HepG2 (cell line): ENCODE data around the gene HIPK2. TPM values are rescaled to one million over a fixed set of nuclear protein-coding genes. Genes with fewer than 3 reads are reported as not detected.

ENCODE experiments used
- ATF3 ChIP-seq: sonication (generic); formaldehyde crosslinking; IDR thresholded peaks from 2 replicates; pipeline ENCODE4 v1.4.0; 2020; ENCODE audit warnings: missing genetic modification reagents
- CEBPZ ChIP-seq: IDR thresholded peaks from 2 replicates; pipeline ENCODE4 v1.6.1; 2012; ENCODE audit warnings: low read length, improper control_type of control experiment
- CHD2 ChIP-seq: IDR thresholded peaks from 2 replicates; pipeline ENCODE4 v1.6.1; 2011; ENCODE audit warnings: low read depth, low read length, improper control_type of control experiment
- DMAP1 ChIP-seq: IDR thresholded peaks from 2 replicates; pipeline ENCODE4 v1.6.1; 2016
- DNMT3B ChIP-seq: conservative IDR thresholded peaks from 2 replicates; pipeline ENCODE4 v1.6.1; 2016; ENCODE audit warnings: missing biosample characterization, control low read depth
- HNRNPH1 ChIP-seq: fragments of 200-400 bp; formaldehyde crosslinking; optimal IDR thresholded peaks from 2 replicates; pipeline ENCODE3; 2017; ENCODE audit warnings: mild to moderate bottlenecking, low read depth, low read length
- KLF9 ChIP-seq: IDR thresholded peaks from 2 replicates; pipeline ENCODE4 v1.6.1; 2016; ENCODE audit warnings: low read depth
- NCOA1 ChIP-seq: sonication (generic); formaldehyde crosslinking; IDR thresholded peaks from 2 replicates; pipeline ENCODE4 v1.9.0; 2021; ENCODE audit warnings: missing genetic modification reagents
- POLR2A ChIP-seq, 2 experiments: IDR thresholded peaks; 2 replicates each; pipeline ENCODE4 v1.6.1; 2011; ENCODE audit warnings: low read depth in 2 of 2, low read length in 2 of 2, mild to moderate bottlenecking in 1 of 2, moderate library complexity in 1 of 2; ENCODE audit not compliant: insufficient read depth in 1 of 2
- TBX2 ChIP-seq: sonication (generic); formaldehyde crosslinking; IDR thresholded peaks from 2 replicates; pipeline ENCODE4 v1.5.0; 2020; ENCODE audit warnings: missing genetic modification reagents, mild to moderate bottlenecking, borderline replicate concordance
- ZBTB1 ChIP-seq: sonication (generic); formaldehyde crosslinking; IDR thresholded peaks from 2 replicates; pipeline ENCODE4 v1.4.0; 2020; ENCODE audit warnings: missing genetic modification reagents, borderline replicate concordance
- ZMYM3 ChIP-seq: sonication (generic); formaldehyde crosslinking; IDR thresholded peaks from 2 replicates; pipeline ENCODE4 v1.5.1; 2020; ENCODE audit warnings: mild to moderate bottlenecking, missing genetic modification reagents
- ZNF143 ChIP-seq: sonication (generic); formaldehyde crosslinking; IDR thresholded peaks from 2 replicates; pipeline ENCODE4 v1.4.0; 2020; ENCODE audit warnings: missing genetic modification reagents
- ZNF276 ChIP-seq: sonication (generic); formaldehyde crosslinking; IDR thresholded peaks from 2 replicates; pipeline ENCODE4 v1.4.0; 2020; ENCODE audit warnings: mild to moderate bottlenecking, low read depth, missing genetic modification reagents
- ZNF44 ChIP-seq: sonication (generic); formaldehyde crosslinking; IDR thresholded peaks from 2 replicates; pipeline ENCODE4 v1.5.1; 2020; ENCODE audit warnings: mild to moderate bottlenecking, missing genetic modification reagents
- ZNF670 ChIP-seq: sonication (generic); formaldehyde crosslinking; IDR thresholded peaks from 2 replicates; pipeline ENCODE4 v1.8.0; 2022; ENCODE audit warnings: mild to moderate bottlenecking, missing genetic modification reagents, borderline replicate concordance
- ZSCAN25 ChIP-seq: sonication (generic); formaldehyde crosslinking; IDR thresholded peaks from 2 replicates; pipeline ENCODE4 v1.8.0; 2022; ENCODE audit warnings: mild to moderate bottlenecking, missing genetic modification reagents
- polyA plus RNA-seq, 8 experiments: library from polyadenylated mRNA; depleted of rRNA in 3 of 8; stranded (reverse) in 7 of 8; unstranded in 1 of 8; fragments of >200 nt; fragmentation: Illumina TruSeq in 4 of 8; extraction: Trizol in 4 of 8; gene quantifications; 2 replicates each; pipeline versions ENCODE4 v1.2.1 to v1.2.3, GENCODE V29; 2011 to 2016; ENCODE audit warnings: low read depth in 4 of 8, missing spikeins in 1 of 8, mixed read lengths in 1 of 8; ENCODE audit not compliant: insufficient read depth in 1 of 8
- total RNA-seq, 5 experiments: library from RNA; depleted of rRNA; stranded (reverse); fragments of >200 nt; fragmentation: Illumina TruSeq; extraction: Trizol; gene quantifications; 2 replicates each; pipeline ENCODE4 v1.2.3, GENCODE V29; 2016; ENCODE audit warnings: low read depth in 1 of 5
- TF ChIP-seq, protein P1 (sequence below): sonication (generic); formaldehyde crosslinking; IDR thresholded peaks from 2 replicates; pipeline ENCODE4 v1.8.0; 2022; ENCODE audit warnings: mild to moderate bottlenecking, missing genetic modification reagents, moderate library complexity
- TF ChIP-seq, protein P2 (sequence below): sonication (generic); formaldehyde crosslinking; IDR thresholded peaks from 2 replicates; pipeline ENCODE4 v1.4.0; 2020; ENCODE audit warnings: missing genetic modification reagents

HIPK2 gene
- total and polyA plus RNA-seq, 2 of the 13 experiments (the other 11 are each of a cell fraction or from before 2014, with no cell fraction given), result 14.4 to 20.2 TPM

- no peak for TF ChIP-seq ZSCAN25 (CRISPR knock-in tag)
- TF ChIP-seq KLF9 (CRISPR knock-in tag), result no peak
- no peak for TF ChIP-seq CEBPZ
- TF ChIP-seq, protein P1, sequence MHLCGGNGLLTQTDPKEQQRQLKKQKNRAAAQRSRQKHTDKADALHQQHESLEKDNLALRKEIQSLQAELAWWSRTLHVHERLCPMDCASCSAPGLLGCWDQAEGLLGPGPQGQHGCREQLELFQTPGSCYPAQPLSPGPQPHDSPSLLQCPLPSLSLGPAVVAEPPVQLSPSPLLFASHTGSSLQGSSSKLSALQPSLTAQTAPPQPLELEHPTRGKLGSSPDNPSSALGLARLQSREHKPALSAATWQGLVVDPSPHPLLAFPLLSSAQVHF (CRISPR knock-in tag), result no peak
- no peak for TF ChIP-seq DMAP1 (CRISPR knock-in tag)
- TF ChIP-seq ZNF143 (CRISPR knock-in tag), result no peak
- TF ChIP-seq TBX2, result peak; percentile 70; the same call in 1 of the 2 replicates
- no peak for TF ChIP-seq ZNF44
- no peak for TF ChIP-seq ZNF276 (CRISPR knock-in tag)
- no peak for TF ChIP-seq DNMT3B (CRISPR knock-in tag)
- no peak for TF ChIP-seq ATF3 (CRISPR knock-in tag)
- TF ChIP-seq POLR2A (IDR thresholded peaks at IDR 0.05; ENCODE audit: insufficient read depth in 1 of 2, low read depth in 2 of 2, low read length in 2 of 2), result peak; percentile 22 to 31; a peak in 1 of 4 replicates
- no peak for TF ChIP-seq ZBTB1 (CRISPR knock-in tag)
- peak; percentile 48 for TF ChIP-seq ZMYM3 (CRISPR knock-in tag)
- TF ChIP-seq HNRNPH1, result no peak
- TF ChIP-seq, protein P2, sequence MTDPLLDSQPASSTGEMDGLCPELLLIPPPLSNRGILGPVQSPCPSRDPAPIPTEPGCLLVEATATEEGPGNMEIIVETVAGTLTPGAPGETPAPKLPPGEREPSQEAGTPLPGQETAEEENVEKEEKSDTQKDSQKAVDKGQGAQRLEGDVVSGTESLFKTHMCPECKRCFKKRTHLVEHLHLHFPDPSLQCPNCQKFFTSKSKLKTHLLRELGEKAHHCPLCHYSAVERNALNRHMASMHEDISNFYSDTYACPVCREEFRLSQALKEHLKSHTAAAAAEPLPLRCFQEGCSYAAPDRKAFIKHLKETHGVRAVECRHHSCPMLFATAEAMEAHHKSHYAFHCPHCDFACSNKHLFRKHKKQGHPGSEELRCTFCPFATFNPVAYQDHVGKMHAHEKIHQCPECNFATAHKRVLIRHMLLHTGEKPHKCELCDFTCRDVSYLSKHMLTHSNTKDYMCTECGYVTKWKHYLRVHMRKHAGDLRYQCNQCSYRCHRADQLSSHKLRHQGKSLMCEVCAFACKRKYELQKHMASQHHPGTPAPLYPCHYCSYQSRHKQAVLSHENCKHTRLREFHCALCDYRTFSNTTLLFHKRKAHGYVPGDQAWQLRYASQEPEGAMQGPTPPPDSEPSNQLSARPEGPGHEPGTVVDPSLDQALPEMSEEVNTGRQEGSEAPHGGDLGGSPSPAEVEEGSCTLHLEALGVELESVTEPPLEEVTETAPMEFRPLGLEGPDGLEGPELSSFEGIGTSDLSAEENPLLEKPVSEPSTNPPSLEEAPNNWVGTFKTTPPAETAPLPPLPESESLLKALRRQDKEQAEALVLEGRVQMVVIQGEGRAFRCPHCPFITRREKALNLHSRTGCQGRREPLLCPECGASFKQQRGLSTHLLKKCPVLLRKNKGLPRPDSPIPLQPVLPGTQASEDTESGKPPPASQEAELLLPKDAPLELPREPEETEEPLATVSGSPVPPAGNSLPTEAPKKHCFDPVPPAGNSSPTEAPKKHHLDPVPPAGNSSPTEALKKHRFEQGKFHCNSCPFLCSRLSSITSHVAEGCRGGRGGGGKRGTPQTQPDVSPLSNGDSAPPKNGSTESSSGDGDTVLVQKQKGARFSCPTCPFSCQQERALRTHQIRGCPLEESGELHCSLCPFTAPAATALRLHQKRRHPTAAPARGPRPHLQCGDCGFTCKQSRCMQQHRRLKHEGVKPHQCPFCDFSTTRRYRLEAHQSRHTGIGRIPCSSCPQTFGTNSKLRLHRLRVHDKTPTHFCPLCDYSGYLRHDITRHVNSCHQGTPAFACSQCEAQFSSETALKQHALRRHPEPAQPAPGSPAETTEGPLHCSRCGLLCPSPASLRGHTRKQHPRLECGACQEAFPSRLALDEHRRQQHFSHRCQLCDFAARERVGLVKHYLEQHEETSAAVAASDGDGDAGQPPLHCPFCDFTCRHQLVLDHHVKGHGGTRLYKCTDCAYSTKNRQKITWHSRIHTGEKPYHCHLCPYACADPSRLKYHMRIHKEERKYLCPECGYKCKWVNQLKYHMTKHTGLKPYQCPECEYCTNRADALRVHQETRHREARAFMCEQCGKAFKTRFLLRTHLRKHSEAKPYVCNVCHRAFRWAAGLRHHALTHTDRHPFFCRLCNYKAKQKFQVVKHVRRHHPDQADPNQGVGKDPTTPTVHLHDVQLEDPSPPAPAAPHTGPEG, result no peak
- no peak for TF ChIP-seq NCOA1 (CRISPR knock-in tag)
- 0 out of 2 replicates have a peak, but pooled peaks have one; percentile 52 for TF ChIP-seq ZNF670 (CRISPR knock-in tag)
- TF ChIP-seq CHD2, result no peak
These were observed 118.7 kb downstream of the HIPK2 start (continued) for GRCh38 chr7:139658908-139659675.
